NCI-H446 treated with DMSO at 0.1 percent for 48 hours (cell line): Measurements from ENCODE around the gene IFI6.
"Not testable (repeated sequence)": the region's sequence is repeated elsewhere in the genome, so short reads cannot be mapped to it uniquely, and the experiment has no call there.

Source experiments
- DNase-seq: peaks from one replicate; lab custom pipeline; 2025; lab: John Stamatoyannopoulos, UW

IFI6 gene

GRCh38 chr1:27650539-27651175 lies 21.3 kb downstream of the IFI6 start:
- no peak for DNase-seq

GRCh38 chr1:27650171-27650538 lies 21.8 kb downstream of the IFI6 start:
- DNase-seq: no peak

GRCh38 chr1:27649306-27649635 lies 22.7 kb downstream of the IFI6 start:
- DNase-seq: no peak

GRCh38 chr1:27648602-27649305 lies 23.2 kb downstream of the IFI6 start:
- no peak for DNase-seq

GRCh38 chr1:27647328-27647727 lies 24.7 kb downstream of the IFI6 start:
- DNase-seq: no peak

- DNase-seq: no peak
These were observed 25.3 kb downstream of the IFI6 start for GRCh38 chr1:27646676-27647075.

GRCh38 chr1:27645071-27645415 lies 26.9 kb downstream of the IFI6 start:
- DNase-seq: no peak

GRCh38 chr1:27644369-27645070 lies 27.5 kb downstream of the IFI6 start:
- no peak for DNase-seq

- no peak for DNase-seq
These were observed 28.2 kb downstream of the IFI6 start for GRCh38 chr1:27643600-27644368.

GRCh38 chr1:27640514-27640913 lies 31.5 kb downstream of the IFI6 start:
- not testable (repeated sequence) for DNase-seq

GRCh38 chr1:27638805-27639204 lies 33.2 kb downstream of the IFI6 start:
- no peak for DNase-seq

GRCh38 chr1:27638047-27638734 lies 33.8 kb downstream of the IFI6 start:
- no peak for DNase-seq

- DNase-seq: no peak
These were observed 36.4 kb downstream of the IFI6 start for GRCh38 chr1:27635396-27636142.

GRCh38 chr1:27634985-27635367 lies 37.0 kb downstream of the IFI6 start, which contains the start of gene FGR:
FGR (minus strand) TSS chr1:27635185; CDS start chr1:27623916, 11,269 bp downstream.
- no peak for DNase-seq

GRCh38 chr1:27634177-27634984 lies 37.6 kb downstream of the IFI6 start:
- DNase-seq: no peak

GRCh38 chr1:27633640-27634176 lies 38.3 kb downstream of the IFI6 start:
- DNase-seq: no peak

GRCh38 chr1:27633298-27633610 lies 38.7 kb downstream of the IFI6 start:
- no peak for DNase-seq

- DNase-seq: no peak
These were observed 39.4 kb downstream of the IFI6 start for GRCh38 chr1:27632387-27633297.

GRCh38 chr1:27630859-27631491 lies 41.0 kb downstream of the IFI6 start:
- DNase-seq: no peak
